Measurements from ENCODE around the gene IDE. TPM values are rescaled to one million over a fixed set of nuclear protein-coding genes. Genes with fewer than 3 reads are reported as not detected.

Gene IDE
- total and polyA plus RNA-seq, 4 experiments from 2014 or later = 19.5 to 40.2 (median 29.2) TPM

DNA sequence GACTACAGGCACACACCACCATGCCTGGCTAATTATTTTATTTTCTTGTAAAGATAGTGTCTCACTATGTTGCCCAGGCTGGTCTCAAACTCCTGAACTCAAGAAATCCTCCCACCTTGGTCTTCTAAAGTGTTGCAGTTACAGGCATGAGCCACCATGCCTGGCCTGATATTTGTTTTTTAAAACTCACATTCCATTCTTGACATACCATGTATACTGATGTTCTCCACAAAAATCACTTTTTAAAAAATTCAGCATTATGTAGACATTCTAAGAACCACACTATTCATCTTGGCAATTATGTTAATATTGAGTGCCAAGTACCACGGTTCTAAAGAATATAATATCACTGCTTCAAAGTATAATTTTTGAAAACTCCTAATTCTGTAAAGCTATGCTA lies 43.5 kb downstream of the IDE start:
- Mint-ChIP-seq H3K9me3 (no peaks in the 10 kb centered on the region), H3K4me1 (no peaks in the 10 kb centered on the region), H3K36me3 (peaks cover 23 to 50% of the 10 kb centered on the region in 2 donors), H3K27ac (no peak overlapping the region), H3K27me3 (no peaks in the 10 kb centered on the region), H3K4me3 (no peak overlapping the region)
- H3K36me3 ChIP-seq (ENCODE audit: insufficient read depth, low read length) = peaks cover 13% of the 10 kb centered on the region
- POLR2A ChIA-PET (ENCODE audit: partially characterized antibody) = no interaction called here
- CTCF ChIA-PET (ENCODE audit: partially characterized antibody) = interaction anchor here (1.1 to 1.5 kb wide), 2 partner anchors 13 to 44 kb away, joined by 3 to 4 read pairs; partner anchors contain the start of gene IDE
- intact Hi-C loops (cut with micrococcal nuclease) = no loop called here
- DNase-seq = no peak
- no peak overlapping the region for H3K27ac ChIP-seq (ENCODE audit: low read depth, low read length)
- no peaks in the 10 kb centered on the region for H3K4me1 ChIP-seq (ENCODE audit: insufficient read depth, low read length)
- no peaks in the 10 kb centered on the region for H3K27me3 ChIP-seq (ENCODE audit: insufficient read depth, low read length)
- no peak overlapping the region for H3K4me3 ChIP-seq (ENCODE audit: low read length in 2 of 2)
- no peaks in the 10 kb centered on the region for H3K9me3 ChIP-seq (ENCODE audit: control insufficient read depth in 1 of 2, low read length in 2 of 2)

DNA sequence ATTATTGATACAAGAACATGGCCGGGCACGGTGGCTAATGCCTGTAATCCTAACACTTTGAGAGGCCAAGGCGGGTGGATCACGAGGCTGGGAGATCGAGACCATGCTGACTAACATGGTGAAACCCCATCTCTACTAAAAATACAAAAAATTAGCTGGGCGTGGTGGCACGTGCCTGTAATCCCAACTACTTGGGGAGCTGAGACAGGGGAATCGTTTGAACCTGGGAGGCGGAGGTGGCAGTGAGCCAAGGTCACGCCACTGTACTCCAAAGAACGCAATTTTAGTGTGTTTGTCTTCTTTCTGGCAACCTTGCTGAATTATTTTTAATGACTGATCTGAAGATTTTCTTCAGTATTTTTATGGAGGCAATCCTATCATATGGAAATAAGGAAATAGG lies 46.2 kb downstream of the IDE start:
- peaks cover 13 to 37% of the 10 kb centered on the region in 2 donors for H3K36me3 Mint-ChIP-seq
- no peak overlapping the region for H3K4me3 Mint-ChIP-seq
- Histone ChIP-seq H3K4me1 (ENCODE audit: insufficient read depth, low read length) (no peaks in the 10 kb centered on the region), H3K27me3 (ENCODE audit: insufficient read depth, low read length) (no peaks in the 10 kb centered on the region), H3K27ac (ENCODE audit: low read depth, low read length) (no peak overlapping the region), H3K36me3 (ENCODE audit: insufficient read depth, low read length) (peaks cover 8% of the 10 kb centered on the region), H3K9me3 (ENCODE audit: control insufficient read depth in 1 of 2, low read length in 2 of 2) (no peaks in the 10 kb centered on the region), H3K4me3 (ENCODE audit: low read length in 2 of 2) (no peak overlapping the region)
- H3K27ac Mint-ChIP-seq = peak overlapping the region in 2 of 7 donors; percentile 19 to 55
- no peaks in the 10 kb centered on the region for H3K4me1 Mint-ChIP-seq
- CTCF ChIA-PET (ENCODE audit: partially characterized antibody) = interaction anchor here (2.5 to 3.0 kb wide), 2 partner anchors 10 to 47 kb away, joined by 11 to 23 read pairs; partner anchors contain the start of gene IDE
- POLR2A ChIA-PET (ENCODE audit: partially characterized antibody) = no interaction called here
- no peaks in the 10 kb centered on the region for H3K27me3 Mint-ChIP-seq
- DNase-seq = no peak
- H3K9me3 Mint-ChIP-seq = no peaks in the 10 kb centered on the region
- intact Hi-C loops (cut with micrococcal nuclease) = no loop called here

GRCh38 chr10:92523639-92524038 lies 50.3 kb downstream of the IDE start:
- ChIA-PET CTCF (ENCODE audit: partially characterized antibody) (interaction anchor here (0.9 to 2.4 kb wide), 4 partner anchors 43 to 51 kb away, joined by 3 to 13 read pairs (median 4); partner anchors contain the start of gene IDE), POLR2A (ENCODE audit: partially characterized antibody) (no interaction called here)
- H3K4me3 ChIP-seq (ENCODE audit: low read length in 2 of 2) = no peak overlapping the region
- H3K9me3 ChIP-seq (ENCODE audit: control insufficient read depth in 1 of 2, low read length in 2 of 2) = no peaks in the 10 kb centered on the region
- Mint-ChIP-seq H3K36me3 (peaks cover 8 to 24% of the 10 kb centered on the region in 2 donors), H3K4me1 (no peaks in the 10 kb centered on the region), H3K9me3 (no peaks in the 10 kb centered on the region), H3K27me3 (no peaks in the 10 kb centered on the region), H3K27ac (peak overlapping the region in 1 of 7 donors; percentile 3), H3K4me3 (no peak overlapping the region)
- no peaks in the 10 kb centered on the region for H3K36me3 ChIP-seq (ENCODE audit: insufficient read depth, low read length)
- no peak for DNase-seq
- intact Hi-C loops (cut with micrococcal nuclease) = no loop called here
- no peaks in the 10 kb centered on the region for H3K4me1 ChIP-seq (ENCODE audit: insufficient read depth, low read length)
- no peaks in the 10 kb centered on the region for H3K27me3 ChIP-seq (ENCODE audit: insufficient read depth, low read length)
- H3K27ac ChIP-seq (ENCODE audit: low read depth, low read length) = no peak overlapping the region

DNA sequence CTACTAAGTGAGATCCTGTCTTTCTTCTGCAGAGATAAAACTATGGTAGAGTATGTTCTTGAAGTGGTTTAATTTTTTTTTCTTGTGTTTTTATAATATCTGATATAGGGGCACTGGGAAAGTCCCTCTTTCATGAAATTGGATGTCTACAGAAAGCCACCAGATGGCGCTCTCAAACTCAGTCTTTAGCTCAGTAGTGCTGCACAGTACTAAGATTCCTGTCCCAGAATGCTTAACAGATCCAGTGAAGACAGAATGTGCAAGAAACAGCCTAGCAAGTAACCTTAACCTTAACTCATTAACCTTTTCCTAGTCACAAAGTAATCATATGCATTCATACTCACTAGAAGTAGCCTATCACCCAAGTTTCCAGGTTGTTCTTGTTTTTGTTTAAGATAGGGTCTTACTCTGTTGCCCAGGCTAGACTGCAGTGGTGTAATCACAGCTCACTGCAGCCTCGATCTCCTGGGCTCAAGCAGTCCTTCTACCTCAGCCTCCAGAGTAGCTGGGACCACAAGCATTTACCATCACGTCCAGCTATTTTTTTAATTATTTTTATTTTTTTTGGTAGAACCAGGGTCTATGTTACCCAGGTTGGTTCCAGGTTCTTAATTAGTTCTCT lies 56.7 kb downstream of the IDE start:
- H3K27ac ChIP-seq (ENCODE audit: low read depth, low read length) = no peak overlapping the region
- H3K4me1 ChIP-seq (ENCODE audit: insufficient read depth, low read length) = peaks cover 8% of the 10 kb centered on the region
- no peaks in the 10 kb centered on the region for H3K27me3 ChIP-seq (ENCODE audit: insufficient read depth, low read length)
- H3K4me3 ChIP-seq (ENCODE audit: low read length in 2 of 2) = no peak overlapping the region
- peaks cover 12 to 15% of the 10 kb centered on the region in 2 donors for H3K36me3 Mint-ChIP-seq
- POLR2A ChIA-PET (ENCODE audit: partially characterized antibody) = interaction anchor here (1.0 to 1.6 kb wide), 5 partner anchors 11 to 85 kb away, joined by 3 to 25 read pairs (median 4); partner anchors contain the start of genes IDE and KIF11
- CTCF ChIA-PET (ENCODE audit: partially characterized antibody) = interaction anchor here (0.9 to 5.9 kb wide), 20 partner anchors 8 to 363 kb away, joined by 3 to 215 read pairs (median 4); partner anchors contain the start of gene IDE
- peak overlapping the region in 5 of 7 donors; percentile 31 to 56 (median 53) for H3K27ac Mint-ChIP-seq
- no peaks in the 10 kb centered on the region for H3K9me3 ChIP-seq (ENCODE audit: control insufficient read depth in 1 of 2, low read length in 2 of 2)
- no peaks in the 10 kb centered on the region for H3K27me3 Mint-ChIP-seq
- H3K9me3 Mint-ChIP-seq = no peaks in the 10 kb centered on the region
- no peak overlapping the region for H3K4me3 Mint-ChIP-seq
- H3K4me1 Mint-ChIP-seq = peaks cover 6 to 8% (median 7%) of the 10 kb centered on the region in 4 donors
- peak; percentile 68 to 75 (median 72) for DNase-seq
- intact Hi-C loops (cut with micrococcal nuclease) = loop anchor here (1.0 kb wide), 4 partner anchors 57 to 363 kb away; partner anchors contain the start of genes IDE and KIF11
- peaks cover under 1% of the 10 kb centered on the region for H3K36me3 ChIP-seq (ENCODE audit: insufficient read depth, low read length)

- H3K27me3 Mint-ChIP-seq = no peaks in the 10 kb centered on the region
- no peak for DNase-seq
- H3K9me3 Mint-ChIP-seq = no peaks in the 10 kb centered on the region
- H3K4me3 Mint-ChIP-seq = no peak overlapping the region
- Histone ChIP-seq H3K36me3 (ENCODE audit: insufficient read depth, low read length) (peaks cover 18% of the 10 kb centered on the region), H3K27me3 (ENCODE audit: insufficient read depth, low read length) (no peaks in the 10 kb centered on the region), H3K4me3 (ENCODE audit: low read length in 2 of 2) (no peak overlapping the region), H3K27ac (ENCODE audit: low read depth, low read length) (no peak overlapping the region), H3K9me3 (ENCODE audit: control insufficient read depth in 1 of 2, low read length in 2 of 2) (no peaks in the 10 kb centered on the region), H3K4me1 (ENCODE audit: insufficient read depth, low read length) (no peaks in the 10 kb centered on the region)
- H3K27ac Mint-ChIP-seq = no peak overlapping the region
- intact Hi-C loops (cut with micrococcal nuclease) = no loop called here
- ChIA-PET POLR2A (ENCODE audit: partially characterized antibody) (interaction anchor here (0.8 kb wide), 1 partner anchor 83 kb away, joined by 3 read pairs; no protein-coding TSS in a partner anchor), CTCF (ENCODE audit: partially characterized antibody) (interaction anchor here (0.9 to 1.2 kb wide), 2 partner anchors 8 to 65 kb away, joined by 3 read pairs; partner anchors contain the start of gene IDE)
- no peaks in the 10 kb centered on the region for H3K4me1 Mint-ChIP-seq
- H3K36me3 Mint-ChIP-seq = peaks cover 46 to 55% of the 10 kb centered on the region in 2 donors
Observed at GRCh38 chr10:92508866-92509265, 65.0 kb downstream of the IDE start.

DNA sequence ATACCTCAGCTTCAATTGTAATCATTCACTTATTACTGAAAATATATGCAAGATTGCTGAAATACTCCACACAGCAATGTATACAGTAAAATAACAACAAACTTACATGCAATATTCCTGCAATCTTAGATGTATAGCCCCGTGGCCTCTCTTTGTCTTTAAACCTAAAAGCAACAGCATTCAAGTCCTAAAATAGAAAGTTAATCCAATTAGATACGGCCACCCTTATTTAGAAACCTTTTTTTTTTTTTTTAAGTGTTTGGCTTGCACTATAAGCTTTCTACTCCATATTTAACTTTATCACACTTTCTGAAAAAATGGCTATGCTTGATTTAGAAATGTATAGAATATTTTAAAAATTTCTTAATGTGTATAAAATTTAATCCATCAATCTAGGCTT lies 67.6 kb downstream of the IDE start:
- Mint-ChIP-seq H3K4me1 (no peaks in the 10 kb centered on the region), H3K9me3 (no peaks in the 10 kb centered on the region), H3K27me3 (no peaks in the 10 kb centered on the region), H3K36me3 (peaks cover 45 to 51% of the 10 kb centered on the region in 2 donors), H3K4me3 (no peak overlapping the region), H3K27ac (no peak overlapping the region)
- intact Hi-C loops (cut with micrococcal nuclease) = no loop called here
- Histone ChIP-seq H3K27me3 (ENCODE audit: insufficient read depth, low read length) (no peaks in the 10 kb centered on the region), H3K27ac (ENCODE audit: low read depth, low read length) (no peak overlapping the region), H3K4me3 (ENCODE audit: low read length in 2 of 2) (no peak overlapping the region), H3K36me3 (ENCODE audit: insufficient read depth, low read length) (peaks cover 12% of the 10 kb centered on the region), H3K4me1 (ENCODE audit: insufficient read depth, low read length) (no peaks in the 10 kb centered on the region), H3K9me3 (ENCODE audit: control insufficient read depth in 1 of 2, low read length in 2 of 2) (no peaks in the 10 kb centered on the region)
- ChIA-PET POLR2A (ENCODE audit: partially characterized antibody) (interaction anchor here (1.3 kb wide), 1 partner anchor 11 kb away, joined by 3 read pairs; no protein-coding TSS in a partner anchor), CTCF (ENCODE audit: partially characterized antibody) (interaction anchor here (1.5 kb wide), 1 partner anchor 11 kb away, joined by 6 read pairs; no protein-coding TSS in a partner anchor)
- no peak for DNase-seq

- ChIA-PET CTCF (ENCODE audit: partially characterized antibody) (no interaction called here), POLR2A (ENCODE audit: partially characterized antibody) (interaction anchor here (0.6 kb wide), 1 partner anchor 633 kb away, joined by 4 read pairs; no protein-coding TSS in a partner anchor)
- Histone ChIP-seq H3K36me3 (ENCODE audit: insufficient read depth, low read length) (peaks cover 12% of the 10 kb centered on the region), H3K4me3 (ENCODE audit: low read length in 2 of 2) (no peak overlapping the region), H3K9me3 (ENCODE audit: control insufficient read depth in 1 of 2, low read length in 2 of 2) (no peaks in the 10 kb centered on the region), H3K4me1 (ENCODE audit: insufficient read depth, low read length) (no peaks in the 10 kb centered on the region), H3K27me3 (ENCODE audit: insufficient read depth, low read length) (no peaks in the 10 kb centered on the region), H3K27ac (ENCODE audit: low read depth, low read length) (no peak overlapping the region)
- no peak for DNase-seq
- H3K27me3 Mint-ChIP-seq = no peaks in the 10 kb centered on the region
- peaks cover 49 to 58% of the 10 kb centered on the region in 2 donors for H3K36me3 Mint-ChIP-seq
- H3K9me3 Mint-ChIP-seq = no peaks in the 10 kb centered on the region
- peak overlapping the region in 1 of 7 donors; percentile 19 for H3K27ac Mint-ChIP-seq
- H3K4me3 Mint-ChIP-seq = no peak overlapping the region
- H3K4me1 Mint-ChIP-seq = no peaks in the 10 kb centered on the region
- intact Hi-C loops (cut with micrococcal nuclease) = no loop called here
Observed at GRCh38 chr10:92505044-92505443, 68.8 kb downstream of the IDE start.

Measured in CD4-positive, alpha-beta memory T cell (primary cell).